Activated effector memory CD4-positive, alpha-beta T cell treated with Interleukin-2 at 50 U/mL for 16 hours (primary cell): ENCODE results near the gene LTC4S.

Source experiments
- DNase-seq: peaks from one replicate; pipeline ENCODE4 v3.0.0-alpha.2; 2020

The LTC4S gene

GRCh38 chr5:179812135-179812825 lies 18.5 kb downstream of the LTC4S start:
- DNase-seq, result no peak

GRCh38 chr5:179812997-179813607 lies 19.3 kb downstream of the LTC4S start:
- no peak for DNase-seq

GRCh38 chr5:179814090-179814489 lies 20.3 kb downstream of the LTC4S start:
- DNase-seq, result no peak

DNA sequence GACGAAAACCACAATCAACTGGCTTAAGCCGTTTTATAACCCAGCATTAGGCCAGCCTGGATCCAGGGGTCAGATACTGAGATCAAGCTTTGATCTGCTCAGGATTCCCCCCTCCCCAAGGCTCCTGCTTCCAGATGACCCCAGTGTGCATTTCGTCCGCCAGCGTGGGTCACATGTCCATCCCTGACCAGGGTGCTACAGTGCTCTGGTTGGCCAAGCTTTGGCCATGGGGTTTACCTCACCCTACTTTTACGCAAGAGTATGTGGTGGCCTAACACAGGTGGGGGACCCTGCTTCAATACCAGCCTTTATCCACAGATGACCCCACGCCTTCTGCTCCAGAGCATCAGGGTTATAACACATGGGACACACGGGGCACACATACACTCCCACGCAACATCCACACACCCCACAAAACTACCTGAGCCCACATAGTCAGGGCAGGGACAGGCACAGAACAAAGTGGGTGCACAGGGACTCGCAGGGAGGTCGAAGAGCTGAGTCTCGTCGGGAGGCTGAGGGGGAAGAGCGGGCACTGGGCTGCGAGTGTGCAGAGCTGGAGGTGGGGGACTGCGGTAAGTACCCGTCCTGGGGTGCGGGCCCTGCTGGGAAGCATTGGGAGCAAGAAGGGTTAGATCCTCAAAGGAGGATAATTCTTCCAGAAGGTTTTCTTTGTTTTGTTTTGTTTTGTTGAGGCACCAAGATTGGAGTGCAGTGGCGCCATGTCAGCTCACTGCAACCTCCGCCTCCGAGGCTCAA lies 21.9 kb downstream of the LTC4S start:
- no peak for DNase-seq

DNA sequence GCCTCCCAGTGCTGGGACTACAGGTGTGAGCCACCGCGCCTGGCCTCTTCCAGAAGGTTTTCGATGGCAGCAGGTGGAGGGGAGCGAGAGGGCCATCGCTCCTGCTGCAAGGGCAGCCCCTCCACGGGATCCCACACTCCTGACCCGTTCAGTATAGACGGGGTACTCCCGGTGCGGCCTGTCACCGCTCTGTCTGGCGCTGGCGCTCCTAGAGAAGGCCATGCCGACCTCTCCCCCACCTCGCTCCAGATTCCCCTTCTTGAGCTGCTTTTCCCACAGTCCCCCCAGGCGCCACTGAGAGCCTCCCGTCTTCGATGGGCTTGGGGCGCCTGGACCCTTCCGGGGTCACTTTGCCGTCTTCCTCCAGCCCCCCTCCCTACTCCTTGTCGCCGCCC lies 22.6 kb downstream of the LTC4S start:
- no peak for DNase-seq

- DNase-seq, result no peak
These were observed 23.1 kb downstream of the LTC4S start for GRCh38 chr5:179816796-179817469.

DNA sequence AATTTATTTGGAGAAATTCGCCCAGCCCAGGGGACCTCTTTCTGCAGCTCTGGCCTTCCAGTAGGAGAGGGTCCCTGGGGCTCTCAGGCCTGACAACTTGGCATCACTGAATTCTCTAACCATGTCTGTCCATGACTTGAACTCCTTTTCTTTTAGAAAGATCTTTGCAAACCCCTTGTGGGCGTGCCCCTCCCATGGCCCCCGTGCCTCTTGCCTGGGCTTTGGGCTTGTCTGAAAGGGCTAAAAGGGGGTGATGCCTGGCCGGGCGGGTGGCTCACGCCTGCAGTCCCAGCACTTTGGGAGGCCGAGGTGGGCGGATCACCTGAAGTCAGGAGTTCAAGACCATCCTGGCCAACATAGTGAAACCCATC lies 23.7 kb downstream of the LTC4S start:
- DNase-seq, result no peak

GRCh38 chr5:179817890-179818745 lies 24.3 kb downstream of the LTC4S start:
- no peak for DNase-seq

- DNase-seq, result peak; percentile 83
These were observed 25.0 kb downstream of the LTC4S start for GRCh38 chr5:179818746-179819295.

DNA sequence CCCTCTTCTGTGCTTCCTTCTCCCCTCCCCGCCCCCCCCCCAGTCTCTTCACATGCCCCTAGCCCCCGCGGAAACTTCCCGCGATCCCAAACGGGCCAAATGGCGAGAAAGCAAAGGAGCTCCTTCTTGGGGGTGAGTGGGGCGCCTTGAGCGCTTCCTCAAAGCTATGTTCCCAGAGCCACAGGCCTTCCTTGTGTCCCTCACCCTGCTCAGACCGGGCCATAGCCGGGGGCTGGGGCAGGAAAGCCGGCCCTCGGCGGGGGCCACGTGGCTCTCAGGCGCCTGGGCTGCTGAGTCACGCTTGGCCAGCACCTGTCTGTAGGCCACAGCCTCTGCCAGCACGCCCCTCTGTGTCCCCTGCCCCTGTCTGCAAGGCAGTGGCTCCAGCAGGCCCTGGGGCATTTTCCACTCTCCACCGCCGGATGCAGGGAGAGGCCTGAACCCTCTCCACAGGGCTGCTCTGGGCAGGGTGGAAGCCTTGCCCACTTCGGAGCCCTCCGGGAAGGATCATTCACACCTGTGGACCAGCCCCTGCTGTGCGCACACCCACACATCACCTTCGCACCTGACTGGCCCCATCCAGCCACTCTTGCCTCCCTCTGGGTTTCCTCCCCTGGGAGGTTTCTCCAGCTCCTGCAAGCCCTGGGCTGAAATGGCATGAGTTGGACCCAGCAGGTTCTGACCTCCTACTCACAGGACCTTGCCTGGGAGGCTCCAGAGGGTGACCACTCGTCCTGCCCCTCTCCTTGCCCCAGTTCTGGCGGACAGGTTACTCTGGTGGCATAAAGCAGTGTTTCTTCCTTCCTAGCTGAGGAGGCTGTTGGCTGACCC lies 25.7 kb downstream of the LTC4S start:
- DNase-seq, result peak; percentile 28

DNA sequence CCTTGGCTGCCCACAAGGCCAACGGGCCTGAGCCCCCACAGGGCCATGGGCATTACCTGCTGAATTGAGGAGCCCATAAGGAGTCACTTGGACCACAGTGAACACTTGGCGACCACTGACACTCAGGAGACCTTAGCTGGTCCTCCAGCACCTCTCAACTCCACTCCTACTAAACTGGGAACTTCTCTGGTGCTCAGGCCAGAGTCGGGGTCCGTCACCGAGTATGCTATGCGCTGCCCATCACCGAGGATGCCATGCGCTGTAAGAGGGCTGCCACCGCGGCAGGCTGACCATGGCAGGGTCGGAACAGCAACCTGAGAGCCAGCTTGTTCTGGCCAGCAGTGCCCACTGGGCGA lies 26.3 kb downstream of the LTC4S start:
- no peak for DNase-seq

GRCh38 chr5:179820483-179821297 lies 26.9 kb downstream of the LTC4S start, which contains the start of gene SQSTM1:
SQSTM1 (plus strand) TSS chr5:179820905; CDS start chr5:179820937, 32 bp downstream.
- peak; percentile 81 for DNase-seq

DNA sequence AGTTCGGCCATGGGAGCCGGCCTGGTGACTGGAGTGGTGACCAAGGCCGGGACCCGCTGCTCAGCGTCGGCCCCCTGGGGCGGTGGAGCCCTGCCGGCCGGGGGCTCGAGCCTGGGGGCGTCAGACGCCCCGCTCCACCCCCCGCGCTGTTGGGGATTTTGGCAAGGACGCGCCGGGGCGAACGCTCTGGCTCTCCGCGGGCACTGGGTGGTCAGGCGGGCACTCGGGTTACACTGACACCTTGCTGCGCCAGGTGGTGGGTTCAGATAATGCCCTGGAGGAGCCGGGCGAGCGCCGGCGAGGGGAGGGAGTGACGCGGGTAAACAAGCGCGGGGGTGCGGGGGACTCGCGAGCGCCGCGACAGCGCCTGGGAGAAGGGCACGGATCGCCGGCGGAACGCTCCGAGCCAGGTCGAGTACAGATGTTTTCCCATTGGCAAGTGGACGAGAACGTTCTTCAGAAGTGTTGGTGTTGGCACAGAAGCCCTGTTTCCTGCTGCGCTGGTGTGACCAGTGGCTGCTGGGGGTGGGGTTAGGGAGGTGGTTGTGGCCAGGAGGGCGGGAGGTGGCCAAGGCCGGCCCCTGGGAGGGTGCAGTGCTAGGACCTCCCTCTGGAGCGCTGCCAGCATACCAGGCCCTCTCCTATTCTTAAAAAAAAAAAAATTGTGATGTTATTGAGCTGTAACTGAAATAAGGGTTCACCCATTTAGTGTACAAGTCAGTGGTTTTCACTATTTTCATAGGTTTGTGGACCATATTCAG lies 27.7 kb downstream of the LTC4S start:
- peak; percentile 83 for DNase-seq

GRCh38 chr5:179822059-179822432 lies 28.3 kb downstream of the LTC4S start:
- no peak for DNase-seq

DNA sequence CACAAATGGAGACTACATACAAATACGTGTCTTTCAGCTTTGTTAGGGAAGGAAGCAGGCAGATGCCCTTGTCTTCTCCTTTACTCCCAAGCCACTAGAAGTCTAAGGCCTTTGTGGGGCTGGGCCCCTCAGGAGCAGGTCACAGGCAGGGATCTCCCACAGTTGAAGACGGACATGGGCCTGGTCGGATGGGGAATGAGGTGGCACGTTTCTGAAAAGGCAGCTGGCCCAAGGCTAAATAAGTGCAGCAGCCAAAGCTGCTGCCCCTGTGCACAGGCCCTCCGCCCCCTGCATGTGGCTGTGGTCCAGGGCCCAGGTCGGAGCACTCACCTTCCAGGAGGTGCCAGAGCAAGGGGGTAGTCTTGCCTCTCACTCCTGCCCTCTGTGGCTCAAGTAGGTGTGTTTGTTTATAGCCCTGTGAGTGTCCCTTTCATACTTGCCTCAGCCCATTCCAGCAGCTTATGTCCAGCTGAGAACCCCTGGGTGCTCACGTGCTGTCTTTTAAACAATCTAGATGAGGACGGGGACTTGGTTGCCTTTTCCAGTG lies 28.7 kb downstream of the LTC4S start:
- DNase-seq, result no peak

DNA sequence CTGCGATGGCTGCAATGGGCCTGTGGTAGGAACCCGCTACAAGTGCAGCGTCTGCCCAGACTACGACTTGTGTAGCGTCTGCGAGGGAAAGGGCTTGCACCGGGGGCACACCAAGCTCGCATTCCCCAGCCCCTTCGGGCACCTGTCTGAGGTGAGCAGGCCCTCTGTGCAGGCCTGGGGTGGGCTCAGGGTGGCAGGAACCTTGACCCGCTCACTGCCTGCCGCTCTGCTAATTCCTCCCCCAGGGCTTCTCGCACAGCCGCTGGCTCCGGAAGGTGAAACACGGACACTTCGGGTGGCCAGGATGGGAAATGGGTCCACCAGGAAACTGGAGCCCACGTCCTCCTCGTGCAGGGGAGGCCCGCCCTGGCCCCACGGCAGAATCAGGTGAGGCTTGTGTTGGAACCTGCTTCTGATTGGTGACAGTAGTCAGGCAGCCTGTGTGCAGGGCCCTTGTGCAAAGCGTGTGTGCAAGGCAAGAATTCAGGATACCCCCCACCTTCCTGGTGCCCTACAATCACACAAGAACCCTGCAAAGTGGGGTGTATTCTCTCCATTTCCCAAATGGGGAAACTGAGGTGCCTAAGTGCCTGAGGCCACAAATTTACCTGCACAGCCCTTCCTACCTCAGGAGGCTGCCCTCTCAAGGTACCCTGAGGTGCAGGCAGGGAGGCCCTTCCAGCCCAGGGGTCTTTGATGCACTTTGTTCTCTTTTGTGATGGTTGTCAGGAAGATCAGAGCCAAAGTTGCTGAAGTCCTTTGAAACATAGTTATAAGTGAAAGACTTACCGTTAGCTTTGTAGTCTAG lies 30.4 kb downstream of the LTC4S start:
- DNase-seq, result no peak

GRCh38 chr5:179824745-179825112 lies 30.9 kb downstream of the LTC4S start:
- no peak for DNase-seq

GRCh38 chr5:179825655-179826182 lies 31.9 kb downstream of the LTC4S start:
- DNase-seq, result no peak
